CD4-positive, alpha-beta T cell treated with Interferon gamma for 1 hour (primary cell): ENCODE data around the gene PRR13.
"Not testable (repeated sequence)": the region's sequence is repeated elsewhere in the genome, so short reads cannot be mapped to it uniquely, and the experiment has no call there.

Source experiments
- DNase-seq: peaks from one replicate; pipeline ENCODE4 v3.0.0-alpha.2; 2020

Gene PRR13

DNA sequence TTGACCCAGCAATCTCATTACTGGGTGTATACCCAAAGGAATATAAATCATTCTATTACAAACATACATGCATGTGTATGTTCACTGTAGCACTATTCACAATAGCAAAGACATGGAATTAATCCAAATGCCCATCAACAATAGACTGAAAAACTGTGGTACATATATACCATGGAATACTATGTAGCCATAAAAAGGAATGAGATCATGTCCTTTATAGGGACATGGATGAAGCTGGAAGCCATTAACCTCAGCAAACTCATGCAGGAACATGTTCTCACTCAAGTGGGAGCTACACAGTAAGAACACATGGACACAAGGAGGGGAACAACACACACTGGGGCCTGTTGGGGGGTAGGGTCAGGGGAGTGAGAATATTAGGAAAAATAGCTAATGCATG lies 2.0 kb upstream of the PRR13 start:
- not testable (repeated sequence) for DNase-seq

DNA sequence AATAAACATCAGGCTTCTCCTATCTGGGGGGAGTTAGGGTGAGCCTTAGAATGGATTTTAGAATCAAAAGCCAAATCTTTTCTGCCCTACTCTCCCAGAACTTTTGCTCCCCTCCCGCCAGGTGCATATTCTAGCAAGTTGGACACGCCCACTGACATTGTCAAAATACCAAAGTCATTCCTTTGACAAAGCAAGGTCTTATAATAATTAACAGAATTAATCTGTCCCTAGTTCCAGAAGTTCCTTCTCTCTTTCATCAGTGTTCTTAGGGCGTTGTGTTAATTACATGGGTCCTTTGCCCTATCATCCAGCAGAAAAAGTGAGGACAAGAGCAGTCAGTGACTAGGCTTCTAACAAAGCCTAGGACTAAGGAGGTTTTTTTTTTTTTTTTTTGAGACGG lies 2.4 kb downstream of the PRR13 start:
- no peak for DNase-seq

DNA sequence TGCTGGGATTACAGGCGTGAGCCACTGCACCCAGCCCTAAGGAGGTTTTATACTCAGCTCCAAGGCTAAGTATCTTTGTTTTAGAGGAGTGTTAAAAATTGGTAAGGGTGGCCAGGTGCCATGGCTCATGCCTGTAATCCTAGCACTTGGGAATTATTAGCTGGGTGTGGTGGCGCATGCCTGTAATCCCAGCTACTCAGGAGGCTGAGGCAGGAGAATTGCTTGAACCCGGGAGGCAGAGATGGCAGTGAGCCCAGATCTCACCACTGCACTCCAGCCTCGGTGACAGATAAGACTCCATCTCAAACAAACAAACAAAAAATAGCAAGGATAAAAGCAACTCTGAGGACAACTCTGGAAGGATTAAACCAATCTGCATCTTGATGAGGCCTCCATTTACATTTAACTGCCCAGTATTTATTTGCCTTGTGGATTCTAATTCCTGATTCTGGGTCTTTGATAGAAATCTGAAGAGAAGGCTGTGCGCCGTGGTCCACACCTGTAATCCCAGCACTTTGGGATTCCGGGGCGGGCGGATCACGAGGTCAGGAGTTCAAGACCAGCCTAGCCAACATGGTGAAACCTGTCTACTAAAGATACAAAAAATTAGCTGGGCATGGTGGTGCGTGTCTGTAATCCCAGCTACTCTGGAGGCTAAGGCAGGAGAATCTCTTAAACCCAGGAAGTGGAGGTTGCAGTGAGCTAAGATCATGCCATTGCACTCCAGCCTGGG lies 3.2 kb downstream of the PRR13 start:
- DNase-seq: not testable (repeated sequence)

DNA sequence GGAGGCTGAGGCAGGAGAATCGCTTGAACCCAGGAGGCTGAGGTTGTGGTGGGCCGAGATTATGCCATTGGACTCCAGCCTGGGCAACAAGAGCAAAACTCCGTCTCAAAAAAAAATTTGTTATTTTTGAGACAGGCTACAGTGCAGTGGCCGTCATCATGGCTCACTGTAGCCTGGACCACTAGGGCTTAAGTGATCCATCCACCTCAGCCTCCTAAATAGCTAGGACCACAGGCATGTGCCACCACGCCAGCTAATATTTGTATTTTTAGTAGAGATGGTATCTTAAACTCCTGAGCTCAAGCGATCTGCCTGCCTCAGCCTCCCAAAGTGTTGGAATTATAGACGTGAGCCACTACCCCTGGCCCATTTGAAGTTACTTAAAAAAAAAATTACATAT lies 9.4 kb downstream of the PRR13 start:
- no peak for DNase-seq

DNA sequence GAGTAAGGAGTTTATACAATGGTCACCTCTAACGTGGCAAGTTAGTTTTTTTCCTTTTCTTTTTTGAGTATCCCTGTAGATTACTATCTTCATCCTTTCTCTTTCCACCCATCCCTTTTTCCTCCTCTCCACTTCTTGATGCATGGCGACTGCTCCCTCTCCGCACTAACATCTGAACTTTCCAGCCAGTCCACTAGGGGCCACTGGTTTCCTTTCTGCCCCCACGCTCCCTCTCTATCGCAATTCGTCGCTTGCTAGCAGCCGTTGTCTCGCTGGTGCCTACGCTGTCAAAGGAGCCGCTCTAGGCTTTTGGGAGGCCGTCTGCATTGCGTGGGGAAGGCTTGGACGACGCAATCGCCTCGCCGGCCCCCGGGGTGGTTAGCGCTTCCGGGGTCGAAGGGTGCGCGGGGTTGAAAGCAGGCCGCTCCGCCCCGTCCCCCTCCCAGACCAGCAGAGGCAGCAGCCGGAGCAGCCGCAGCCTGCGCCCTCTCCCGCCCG lies 10.2 kb downstream of the PRR13 start, which contains the start of gene PCBP2:
PCBP2 (plus strand) TSS at position 442 of the 498 bp plus-strand sequence. CDS start 2,699 bp downstream, outside the sequence.
- DNase-seq: peak; percentile 99

DNA sequence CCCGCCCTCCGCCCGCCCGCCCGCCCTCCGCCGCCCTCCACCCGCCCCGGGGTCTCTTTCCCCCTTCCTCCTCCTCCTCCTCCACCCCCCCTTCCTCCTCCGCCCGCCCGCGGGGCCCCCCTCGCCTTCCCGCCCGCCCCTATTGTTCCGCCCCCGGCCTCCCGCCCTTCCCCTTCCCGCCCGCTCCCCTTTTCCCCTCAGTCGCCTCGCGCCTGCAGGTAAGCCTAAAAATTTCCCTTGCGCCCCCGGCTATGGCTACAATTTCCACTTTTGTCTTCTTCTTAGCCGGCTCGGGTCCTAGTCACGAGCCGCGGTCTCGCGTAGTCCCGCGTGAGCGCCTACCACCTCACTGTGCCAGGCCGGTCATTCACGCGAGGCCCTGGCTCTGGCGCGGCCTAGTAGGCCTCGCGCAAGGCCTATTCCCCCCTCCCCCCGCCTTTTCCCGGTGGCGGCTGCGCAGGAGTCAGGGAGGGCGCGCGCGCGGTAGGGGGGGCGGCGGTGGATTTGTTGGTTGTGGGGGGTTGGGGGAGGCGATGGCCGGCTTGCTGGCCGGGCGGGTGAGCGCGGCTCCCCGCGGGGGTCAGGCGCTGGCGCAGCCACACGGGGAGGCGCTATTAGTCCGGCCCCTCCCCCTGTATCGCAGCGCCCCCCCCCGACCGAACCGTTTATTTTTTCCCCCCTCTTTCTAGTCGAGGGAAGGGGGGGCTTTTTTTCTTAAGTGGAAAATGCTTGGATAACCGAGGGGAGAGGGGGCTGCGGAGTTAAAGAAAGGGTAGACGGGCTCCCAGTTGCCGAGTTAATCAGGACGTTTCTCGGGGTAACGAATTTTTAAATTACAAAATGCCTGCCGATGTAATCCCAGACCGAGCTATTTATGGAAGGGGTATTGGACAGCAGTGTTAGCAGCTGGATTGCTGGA lies 10.9 kb downstream of the PRR13 start:
- peak; percentile 71 for DNase-seq

GRCh38 chr12:53453953-53454640 lies 12.6 kb downstream of the PRR13 start:
- no peak for DNase-seq

DNA sequence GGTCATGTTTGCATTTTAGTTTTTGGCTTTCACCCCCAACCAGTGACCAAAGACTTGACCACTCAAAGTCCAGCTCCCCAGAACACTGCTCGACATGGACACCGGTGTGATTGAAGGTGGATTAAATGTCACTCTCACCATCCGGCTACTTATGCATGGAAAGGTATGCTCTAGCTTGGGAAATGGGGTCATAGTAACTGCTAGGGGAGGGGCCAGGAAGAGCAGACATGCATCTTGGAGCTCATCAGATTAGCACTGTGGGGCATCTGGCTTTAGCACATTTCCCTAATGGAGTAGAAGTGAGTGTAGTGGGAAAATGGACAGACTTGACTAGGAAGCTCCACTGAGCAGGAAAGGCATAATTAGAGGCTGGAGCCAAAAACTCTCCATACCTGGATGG lies 13.2 kb downstream of the PRR13 start:
- no peak for DNase-seq

- no peak for DNase-seq
Measured at GRCh38 chr12:53456654-53457366, 15.3 kb downstream of the PRR13 start.

DNA sequence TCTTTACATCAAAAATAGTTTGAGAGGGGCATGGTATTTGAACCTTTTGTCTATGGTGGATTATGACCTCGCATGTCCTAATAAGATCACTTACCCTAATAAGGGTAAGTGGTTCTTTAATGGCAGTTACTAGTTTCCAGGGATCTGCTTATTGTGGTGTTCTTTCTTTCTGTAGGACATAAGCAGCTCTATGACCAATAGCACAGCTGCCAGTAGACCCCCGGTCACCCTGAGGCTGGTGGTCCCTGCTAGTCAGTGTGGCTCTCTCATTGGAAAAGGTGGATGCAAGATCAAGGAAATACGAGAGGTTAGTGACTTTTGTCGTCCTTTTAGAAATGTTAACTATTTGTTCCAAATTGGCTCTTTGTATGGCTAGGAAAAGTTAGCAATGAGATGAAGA lies 17.6 kb downstream of the PRR13 start:
- DNase-seq: no peak

- DNase-seq: no peak
Measured at GRCh38 chr12:53461059-53461458, 19.5 kb downstream of the PRR13 start.

DNA sequence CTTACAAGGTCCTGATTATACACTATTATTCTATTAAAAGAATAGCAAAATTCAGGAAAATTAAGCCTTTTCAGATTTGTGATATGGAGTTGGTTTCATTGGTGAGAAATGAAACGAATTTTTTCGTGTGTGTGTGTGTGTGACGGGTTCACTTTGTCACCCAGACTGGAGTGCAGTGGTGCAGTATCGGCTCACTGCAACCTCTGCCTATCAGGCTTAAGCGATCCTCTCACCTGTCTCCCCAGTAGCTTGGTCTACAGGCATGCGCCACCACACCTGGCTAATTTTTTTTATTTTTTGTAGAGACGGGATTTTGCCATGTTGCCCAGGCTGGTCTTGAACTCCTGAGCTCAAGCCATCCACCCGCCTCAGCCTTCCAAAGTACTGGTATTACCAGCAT lies 20.1 kb downstream of the PRR13 start:
- no peak for DNase-seq

DNA sequence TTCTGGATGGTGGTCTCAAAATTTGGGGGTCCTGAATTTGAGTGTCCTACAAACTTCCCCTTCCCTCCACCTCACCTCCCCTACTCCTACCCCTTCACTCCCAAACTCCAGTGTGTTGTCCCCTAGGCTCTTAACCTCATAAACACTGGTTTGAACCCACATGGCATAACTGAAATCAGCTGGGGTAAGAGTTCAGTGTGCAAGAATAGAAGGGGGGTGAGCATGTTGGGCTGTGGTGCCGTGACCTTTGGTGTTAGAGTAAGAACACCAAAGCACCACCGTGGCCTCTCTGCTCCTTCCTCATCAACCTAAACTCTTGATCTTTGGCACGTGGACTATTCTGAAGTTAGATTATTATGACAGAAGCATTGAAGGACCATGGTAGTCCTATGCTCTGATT lies 21.4 kb downstream of the PRR13 start:
- no peak for DNase-seq

GRCh38 chr12:53463802-53464560 lies 22.4 kb downstream of the PRR13 start:
- no peak for DNase-seq

GRCh38 chr12:53464685-53465418 lies 23.3 kb downstream of the PRR13 start:
- DNase-seq: no peak

DNA sequence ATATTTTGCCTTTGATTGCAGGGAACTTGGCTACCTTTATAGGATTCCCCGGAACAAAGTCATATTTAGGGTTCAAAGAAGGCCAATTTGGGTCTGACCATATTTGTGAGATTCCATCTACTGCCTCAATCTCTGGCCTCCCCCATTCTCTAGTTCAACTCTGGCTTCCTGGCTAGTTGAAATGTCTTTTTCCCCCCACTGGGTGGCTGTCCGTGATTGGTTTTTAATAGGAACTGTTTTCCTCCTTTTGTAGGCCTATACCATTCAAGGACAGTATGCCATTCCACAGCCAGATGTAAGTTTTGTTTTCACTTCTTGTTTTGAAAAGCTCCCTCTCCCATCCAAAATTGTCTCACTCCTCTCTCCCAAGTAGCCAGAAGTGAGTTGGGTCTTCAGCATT lies 24.1 kb downstream of the PRR13 start:
- no peak for DNase-seq

- DNase-seq: no peak
Measured at GRCh38 chr12:53466640-53467039, 25.1 kb downstream of the PRR13 start.

GRCh38 chr12:53467082-53467481 lies 25.5 kb downstream of the PRR13 start:
- DNase-seq: no peak

GRCh38 chr12:53467880-53468279 lies 26.3 kb downstream of the PRR13 start:
- DNase-seq: no peak

- no peak for DNase-seq
Measured at GRCh38 chr12:53468282-53468681, 26.7 kb downstream of the PRR13 start.

- no peak for DNase-seq
Measured at GRCh38 chr12:53472056-53472582, 30.6 kb downstream of the PRR13 start.
